Breast epithelium (tissue), 3 donors: ENCODE results near the gene MYOM3.

Experiments used
- POLR2AphosphoS5 ChIP-seq, 3 donors: sonication (generic); formaldehyde crosslinking; IDR thresholded peaks; one replicate each; pipeline ENCODE4 v1.6.1; 2017; ENCODE audit warnings: antibody characterized with exemption in 3 of 3
- TF ChIP-seq, protein P1 (sequence below), 3 donors: fragments of 450-650 bp; IDR thresholded peaks; one replicate each; pipeline ENCODE4 v1.5.1; 2016 to 2017; ENCODE audit warnings: antibody characterized with exemption in 3 of 3, mild to moderate bottlenecking in 3 of 3, moderate library complexity in 3 of 3

DNA sequence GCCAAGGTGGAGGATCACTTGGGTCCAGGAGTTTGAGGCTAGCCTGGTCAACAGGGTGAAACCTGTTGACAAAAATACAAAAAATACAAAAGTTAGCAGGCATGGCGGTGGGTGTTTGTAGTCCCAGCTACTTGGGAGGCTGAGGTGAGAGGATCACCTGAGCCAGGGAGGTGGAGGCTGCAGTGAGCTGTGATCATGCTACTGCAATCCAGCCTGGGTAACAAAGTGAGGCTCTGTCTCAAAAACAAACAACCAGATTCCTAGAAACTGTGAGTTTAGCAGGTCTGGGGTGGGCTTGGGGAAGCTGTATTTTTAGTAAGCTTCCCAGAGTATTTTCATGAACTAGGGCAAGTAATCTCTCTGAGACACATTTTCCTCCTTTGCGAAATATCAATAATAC lies 5.2 kb upstream of the MYOM3 start:
- TF ChIP-seq, protein P1, sequence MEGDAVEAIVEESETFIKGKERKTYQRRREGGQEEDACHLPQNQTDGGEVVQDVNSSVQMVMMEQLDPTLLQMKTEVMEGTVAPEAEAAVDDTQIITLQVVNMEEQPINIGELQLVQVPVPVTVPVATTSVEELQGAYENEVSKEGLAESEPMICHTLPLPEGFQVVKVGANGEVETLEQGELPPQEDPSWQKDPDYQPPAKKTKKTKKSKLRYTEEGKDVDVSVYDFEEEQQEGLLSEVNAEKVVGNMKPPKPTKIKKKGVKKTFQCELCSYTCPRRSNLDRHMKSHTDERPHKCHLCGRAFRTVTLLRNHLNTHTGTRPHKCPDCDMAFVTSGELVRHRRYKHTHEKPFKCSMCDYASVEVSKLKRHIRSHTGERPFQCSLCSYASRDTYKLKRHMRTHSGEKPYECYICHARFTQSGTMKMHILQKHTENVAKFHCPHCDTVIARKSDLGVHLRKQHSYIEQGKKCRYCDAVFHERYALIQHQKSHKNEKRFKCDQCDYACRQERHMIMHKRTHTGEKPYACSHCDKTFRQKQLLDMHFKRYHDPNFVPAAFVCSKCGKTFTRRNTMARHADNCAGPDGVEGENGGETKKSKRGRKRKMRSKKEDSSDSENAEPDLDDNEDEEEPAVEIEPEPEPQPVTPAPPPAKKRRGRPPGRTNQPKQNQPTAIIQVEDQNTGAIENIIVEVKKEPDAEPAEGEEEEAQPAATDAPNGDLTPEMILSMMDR (IDR thresholded peaks at IDR 0.05), result no peak
- TF ChIP-seq POLR2AphosphoS5 (IDR thresholded peaks at IDR 0.05), result no peak
